HG03108 (cell line): Measurements from ENCODE around the gene DPCD.
A peak's percentile ranks its signal among the peaks of the same experiment; 100 is the strongest.

ENCODE experiments used
- ATAC-seq: cut with Tn5 transposase; IDR thresholded peaks from one replicate; pipeline ENCODE4 v1.9.1; 2021; ENCODE audit warnings: moderate library complexity; ENCODE audit not compliant: unreplicated experiment

DPCD gene

DNA sequence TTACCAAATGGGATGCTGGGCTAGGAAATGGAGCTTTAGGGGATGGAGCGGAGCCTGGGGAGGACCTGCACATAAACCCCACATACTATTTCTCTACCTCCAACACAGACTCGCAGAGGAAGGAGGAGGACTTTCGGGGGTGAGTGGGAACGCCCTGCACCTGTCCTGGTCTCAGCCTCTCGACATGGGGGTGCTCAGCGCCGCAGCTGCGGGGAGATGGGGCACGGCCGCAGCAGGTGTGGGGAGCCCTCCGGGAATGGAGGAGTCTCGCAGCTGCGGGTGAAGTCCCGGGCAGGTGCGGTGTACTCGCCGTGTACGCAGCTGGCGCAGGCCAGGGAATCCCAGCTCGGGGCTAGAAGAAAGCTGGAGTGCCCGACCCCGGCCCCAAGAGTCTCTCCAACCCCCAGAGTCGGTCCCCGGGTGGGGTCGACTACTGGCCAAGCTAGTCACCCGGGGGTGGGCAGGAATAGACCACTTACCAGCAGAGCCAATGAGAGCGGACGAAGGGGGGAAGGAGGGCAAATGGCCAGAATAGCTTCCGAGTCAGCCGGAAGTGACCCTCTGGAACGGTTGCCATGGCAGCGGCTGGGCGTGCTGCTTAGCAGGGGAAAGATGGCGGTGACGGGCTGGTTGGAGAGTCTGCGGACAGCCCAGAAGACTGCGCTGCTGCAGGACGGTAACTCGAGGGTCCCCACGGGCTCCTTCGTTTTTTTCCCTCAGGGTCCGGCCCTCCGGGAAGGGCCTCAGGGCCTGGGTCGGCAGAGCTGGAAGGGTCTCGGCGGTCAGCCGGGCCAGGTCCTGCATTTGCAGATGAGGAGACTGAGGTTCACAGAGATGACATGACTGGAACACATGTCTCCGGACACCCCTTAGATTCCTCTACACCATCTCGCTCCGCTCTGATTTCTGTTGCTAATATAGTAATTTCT, at the start of gene DPCD, which contains the start of gene POLL:
DPCD (plus strand) TSS at position 597 of the 929 bp plus-strand sequence; CDS start at position 613, 16 bp downstream.
POLL (minus strand) TSS at position 533 of the 929 bp plus-strand sequence. CDS start 897 bp downstream, outside the sequence.
- peak; percentile 96 for ATAC-seq

DNA sequence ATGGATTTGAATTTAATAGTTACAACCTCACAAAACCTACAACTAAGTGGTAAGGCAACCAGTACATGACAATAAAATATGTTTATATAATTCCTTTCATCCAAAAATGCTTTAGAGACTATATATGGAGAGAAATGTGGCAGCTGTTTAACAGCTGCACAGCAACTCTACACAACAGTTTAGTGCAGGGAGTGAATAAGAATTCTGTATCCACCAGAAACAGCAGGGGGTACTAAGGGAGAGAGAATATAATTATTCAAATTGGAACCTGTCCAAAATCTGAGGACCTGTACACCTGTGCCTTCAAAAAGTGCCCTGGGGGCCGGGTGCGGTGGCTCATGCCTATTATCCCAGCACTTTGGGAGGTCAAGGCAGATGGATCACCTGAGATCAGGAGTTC, 49.7 kb upstream of the DPCD start:
- no peak for ATAC-seq

DNA sequence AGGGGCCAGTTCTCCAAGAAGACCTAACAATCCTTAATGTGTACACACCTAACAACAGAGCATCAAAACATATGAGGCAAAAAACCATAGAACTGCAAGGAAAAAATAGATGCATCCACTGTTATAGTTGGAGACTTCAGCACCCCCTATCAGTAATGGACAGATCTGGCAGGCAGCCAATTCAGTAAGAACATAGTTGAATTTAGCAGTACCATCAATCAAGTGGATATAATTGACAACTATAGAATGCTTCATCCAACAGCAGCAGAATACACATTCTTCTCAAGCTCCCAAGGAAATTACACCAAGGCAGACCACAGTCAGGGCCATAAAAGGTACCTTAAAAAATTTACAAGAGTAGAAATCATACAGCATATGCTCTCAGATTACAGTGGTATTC, 42.2 kb upstream of the DPCD start:
- ATAC-seq = no peak

DNA sequence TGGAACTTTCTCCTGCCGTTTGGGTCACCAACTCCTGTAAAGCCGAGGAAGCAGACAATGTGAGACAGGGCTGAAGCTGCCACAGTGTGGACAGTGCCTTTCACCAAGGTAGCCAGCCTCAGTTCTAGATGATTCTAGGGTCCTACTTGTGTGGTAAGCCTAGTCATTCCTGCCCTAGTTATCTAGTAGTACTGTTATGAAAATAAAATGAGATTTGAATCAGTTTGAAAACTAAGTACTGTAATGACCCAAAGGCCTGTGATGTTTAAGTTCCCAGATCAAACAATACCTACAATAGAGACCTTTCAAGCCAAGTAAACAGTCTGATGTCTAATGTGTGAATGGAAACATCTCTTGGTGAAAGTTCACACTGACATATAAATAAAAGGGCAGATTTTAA, 37.2 kb upstream of the DPCD start:
- ATAC-seq = no peak

DNA sequence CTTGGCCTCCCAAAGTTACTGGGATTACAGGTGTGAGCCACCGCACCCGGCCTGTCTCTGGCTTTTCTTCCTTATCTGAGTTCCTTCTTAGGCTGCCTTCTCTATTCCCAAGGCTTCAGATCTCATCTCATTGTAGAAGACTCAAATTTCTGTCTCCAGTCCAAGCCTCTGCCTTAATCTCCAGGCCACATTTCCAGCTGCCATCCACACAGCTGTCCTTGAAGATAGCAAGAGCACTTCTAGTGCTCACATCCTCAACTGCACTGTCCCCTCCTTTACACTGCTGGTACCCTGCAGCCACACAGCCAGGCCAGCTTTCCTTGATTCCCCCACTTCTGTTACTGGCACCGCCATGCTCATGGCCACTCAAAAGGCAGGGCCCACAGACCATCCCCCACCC, 35.7 kb upstream of the DPCD start:
- ATAC-seq = no peak

DNA sequence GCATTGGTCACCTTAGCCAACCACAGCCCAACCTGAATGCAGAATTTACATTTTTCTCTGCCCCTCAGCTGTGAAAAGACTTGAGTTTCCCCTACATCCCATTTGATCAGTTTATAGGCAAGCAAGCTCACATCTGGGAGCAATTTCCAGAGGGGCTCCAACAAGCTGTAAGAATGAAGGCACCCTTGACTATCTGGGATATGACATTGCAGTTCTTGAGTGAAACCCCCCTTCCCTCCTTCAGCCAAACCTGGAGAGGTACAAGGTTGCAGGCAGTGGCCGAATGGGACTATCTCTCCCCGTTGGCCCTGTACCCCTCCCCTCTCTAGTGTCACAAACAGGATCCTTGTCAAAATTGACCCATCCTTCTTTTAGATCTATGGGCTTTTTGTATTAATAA, 30.6 kb upstream of the DPCD start:
- no peak for ATAC-seq

DNA sequence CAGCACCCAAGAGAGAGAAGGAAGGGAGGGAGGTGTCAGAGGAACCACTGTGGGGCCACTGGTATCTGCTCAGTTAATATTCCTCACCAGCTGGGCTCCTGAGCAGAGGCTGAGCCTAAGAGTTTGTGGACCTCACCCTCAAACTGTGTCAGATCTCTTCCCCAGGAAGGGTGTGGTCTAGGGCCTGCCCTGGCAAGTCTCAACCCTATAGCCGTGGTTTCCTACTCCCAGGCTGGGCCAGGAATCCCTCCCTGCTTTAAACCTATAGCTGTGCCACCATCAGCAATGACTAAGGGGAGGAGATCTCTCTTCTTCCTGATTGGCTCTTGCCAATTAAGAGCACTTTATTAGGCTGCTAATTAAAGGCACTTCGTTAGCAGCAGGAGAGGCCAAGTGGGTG, 29.9 kb upstream of the DPCD start:
- ATAC-seq = no peak

DNA sequence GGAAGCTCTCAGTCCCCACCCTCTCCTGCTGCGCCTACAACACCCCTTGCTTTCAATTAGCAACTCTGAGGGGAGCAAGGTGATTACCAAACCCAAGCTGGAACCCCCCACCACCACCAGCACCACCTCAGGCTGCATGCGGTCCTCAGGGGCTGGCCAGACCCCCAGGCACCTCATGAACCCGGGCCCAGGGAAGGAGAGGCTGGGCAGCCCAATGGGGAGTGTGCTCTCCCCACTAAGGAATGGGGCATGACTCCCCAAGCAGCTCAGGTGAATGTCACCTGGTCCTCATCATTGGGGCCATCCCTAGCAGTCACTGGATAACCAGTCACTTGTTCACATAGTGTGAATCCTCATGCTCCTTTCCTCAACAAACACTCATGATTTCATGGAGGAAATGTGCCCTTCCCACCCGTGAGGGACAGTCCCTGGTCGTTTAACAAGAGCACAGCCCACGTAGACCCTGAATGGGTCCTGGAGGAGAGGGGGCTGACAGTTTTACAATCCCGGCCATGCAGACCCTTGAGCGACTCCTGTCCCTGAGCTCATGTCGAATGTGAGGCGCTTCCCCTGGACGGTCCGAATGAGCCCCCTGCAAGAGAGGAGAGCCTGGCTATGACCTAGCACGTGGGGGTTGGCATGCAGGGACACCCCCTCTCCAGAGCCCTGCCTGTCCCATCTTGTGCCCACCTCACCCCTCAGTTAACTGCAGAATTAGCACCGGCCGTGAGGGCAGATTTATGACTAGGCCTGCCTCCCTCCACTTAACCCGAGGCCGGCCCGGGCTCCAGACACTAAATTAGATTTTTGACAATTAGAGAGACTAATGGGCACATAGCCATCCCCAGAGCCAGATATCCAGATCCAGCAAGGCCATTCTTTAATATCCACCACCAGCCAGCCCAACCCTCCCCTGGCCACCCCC, 29.2 kb upstream of the DPCD start:
- ATAC-seq = no peak

DNA sequence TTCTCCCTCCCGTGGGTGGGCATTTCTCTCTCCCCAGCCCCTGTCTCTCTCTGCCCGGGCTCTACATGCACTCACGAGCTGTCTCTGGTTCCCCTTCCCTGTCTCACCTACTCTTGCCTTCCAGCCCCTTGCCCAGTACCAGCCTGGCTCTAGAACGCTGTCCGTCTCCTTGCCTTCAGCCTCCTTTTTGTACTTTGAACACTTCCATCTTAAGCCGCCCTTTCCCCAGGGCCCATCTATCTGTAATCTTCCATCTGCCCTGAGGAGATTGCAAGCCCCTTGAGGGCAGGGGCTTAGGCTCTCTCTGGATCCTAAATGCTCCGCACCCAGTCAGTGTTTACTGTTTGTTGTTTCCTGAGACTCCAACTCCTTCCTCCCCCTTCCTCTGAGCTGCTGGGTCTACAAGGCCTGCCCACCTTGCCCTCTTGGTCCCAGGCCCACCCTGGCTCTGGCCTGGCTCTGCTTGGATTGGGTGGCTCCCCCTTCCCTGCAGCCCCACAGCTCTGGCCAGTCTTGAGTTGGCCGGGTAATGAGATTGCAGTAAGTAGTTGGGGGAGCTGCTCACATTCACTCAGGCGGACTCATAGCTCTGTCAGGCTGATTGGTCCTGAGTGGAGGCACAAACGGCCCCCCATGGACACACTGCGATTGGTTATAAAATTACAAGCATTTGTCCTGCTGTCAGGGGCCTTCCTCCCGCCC, 28.4 kb upstream of the DPCD start:
- ATAC-seq = no peak

DNA sequence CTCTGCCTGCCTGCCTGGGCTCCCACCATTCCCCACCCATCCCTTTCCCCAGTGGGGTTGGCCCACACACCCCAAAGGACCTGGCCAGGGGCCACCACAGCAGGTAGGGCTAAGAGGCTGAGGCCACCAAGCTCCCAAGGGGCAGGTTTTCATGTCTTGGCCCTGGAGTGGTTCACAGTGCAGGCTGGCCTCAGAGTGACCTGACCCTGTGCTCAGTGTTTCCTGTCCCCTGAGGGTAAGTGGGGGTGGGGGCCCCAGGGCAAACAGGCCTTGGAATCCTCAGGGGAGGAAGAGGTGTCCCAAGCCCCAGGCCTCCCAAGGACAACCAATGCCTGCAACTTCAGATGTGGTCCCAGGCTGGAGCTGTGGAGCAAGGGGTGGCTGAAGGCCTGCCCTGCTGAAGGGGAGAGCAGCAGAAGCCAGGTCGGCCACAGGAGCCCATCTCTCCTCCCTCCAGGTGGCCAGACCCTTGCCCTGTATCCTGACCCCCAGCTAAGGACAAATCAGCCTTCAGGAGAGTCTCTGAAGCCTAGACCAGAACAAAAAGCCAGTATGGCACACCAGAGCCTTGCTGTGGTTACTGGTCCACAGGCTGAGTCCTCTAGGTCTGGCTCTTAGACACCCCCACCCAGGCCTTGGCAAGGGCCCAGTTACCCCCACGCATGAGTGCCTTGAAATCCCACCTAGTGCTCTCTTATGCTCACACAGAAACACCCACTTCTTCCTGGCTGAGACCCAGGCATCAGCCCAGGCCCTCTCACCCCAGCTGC, 27.6 kb upstream of the DPCD start:
- no peak for ATAC-seq

DNA sequence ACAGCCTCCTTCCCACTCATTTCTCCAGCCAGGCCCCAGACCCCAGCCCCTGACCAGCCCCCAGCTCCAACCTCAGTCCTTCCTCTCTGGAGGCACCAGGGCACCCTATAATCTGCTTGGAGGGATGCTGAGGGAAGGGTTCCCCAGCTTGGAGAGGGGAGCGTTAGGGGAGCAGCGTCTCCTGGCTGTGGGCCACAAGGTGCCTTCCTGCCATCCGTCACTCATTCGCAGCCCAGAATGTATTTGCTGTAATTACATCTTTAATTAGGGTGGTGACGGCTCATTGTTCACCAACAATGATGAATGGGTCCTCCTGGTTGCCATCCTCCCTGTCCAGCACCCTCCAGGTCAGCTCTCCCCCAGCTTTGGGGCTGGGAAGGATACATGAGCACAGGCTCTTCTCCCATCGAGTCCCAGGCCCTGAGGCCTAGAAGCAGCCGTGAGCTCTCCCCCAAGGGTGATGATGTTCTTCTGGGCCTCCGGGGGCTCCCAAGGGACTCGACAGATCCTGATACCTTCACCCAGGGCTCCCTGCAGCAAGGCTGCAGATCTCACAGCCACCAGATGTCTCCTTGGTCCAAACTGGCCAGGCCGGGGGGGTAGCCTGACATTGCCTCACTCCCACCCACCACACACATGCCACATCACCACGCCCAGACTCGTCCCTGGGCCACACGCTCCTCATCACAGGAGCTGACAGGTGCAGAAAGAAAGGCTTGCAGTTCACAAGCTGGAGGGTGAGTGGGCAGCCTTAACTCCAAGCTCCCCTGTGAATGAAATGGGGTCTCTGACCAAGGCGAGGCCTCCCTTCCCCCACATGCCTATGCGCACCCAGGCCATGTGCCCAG, 26.8 kb upstream of the DPCD start:
- no peak for ATAC-seq

DNA sequence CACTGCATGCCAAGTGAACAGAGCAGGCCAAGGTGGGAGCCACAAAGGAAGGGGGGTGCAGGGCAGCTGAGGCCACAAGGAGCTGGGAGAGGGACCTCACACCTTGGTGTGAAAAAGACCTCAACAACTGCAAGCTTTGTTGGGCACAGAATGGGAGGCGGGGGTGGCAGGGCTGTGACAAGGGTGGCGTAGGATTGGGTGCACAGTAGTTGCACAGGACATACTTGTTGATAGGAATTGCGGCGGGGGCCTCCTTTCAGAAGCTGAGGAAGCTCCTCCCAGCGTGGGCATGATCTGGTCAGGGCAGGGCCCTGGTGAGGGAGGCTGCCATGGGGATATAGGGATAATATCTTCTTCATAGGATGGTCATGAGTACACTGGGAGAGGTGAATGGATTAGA, 25.9 kb upstream of the DPCD start:
- no peak for ATAC-seq

DNA sequence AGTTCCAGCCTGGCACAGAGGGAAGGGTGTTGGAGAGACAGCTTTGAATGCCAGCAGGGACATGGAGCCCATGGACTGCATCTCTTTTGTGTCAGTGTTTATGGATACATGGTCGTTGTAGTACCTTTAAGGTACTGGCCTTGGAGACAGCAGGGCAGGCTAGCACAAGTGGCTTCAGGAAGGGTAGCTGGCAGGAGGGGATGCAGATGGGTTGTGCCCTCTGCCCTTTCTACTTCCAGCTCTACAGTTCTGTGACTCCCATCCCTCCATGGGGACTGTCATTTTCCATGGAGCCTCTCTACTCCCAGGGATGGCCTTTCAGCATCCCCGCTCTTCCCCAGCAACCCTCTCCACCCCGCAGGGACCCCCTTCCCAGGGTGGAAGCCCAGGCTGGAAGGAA, 25.1 kb upstream of the DPCD start:
- ATAC-seq = no peak

DNA sequence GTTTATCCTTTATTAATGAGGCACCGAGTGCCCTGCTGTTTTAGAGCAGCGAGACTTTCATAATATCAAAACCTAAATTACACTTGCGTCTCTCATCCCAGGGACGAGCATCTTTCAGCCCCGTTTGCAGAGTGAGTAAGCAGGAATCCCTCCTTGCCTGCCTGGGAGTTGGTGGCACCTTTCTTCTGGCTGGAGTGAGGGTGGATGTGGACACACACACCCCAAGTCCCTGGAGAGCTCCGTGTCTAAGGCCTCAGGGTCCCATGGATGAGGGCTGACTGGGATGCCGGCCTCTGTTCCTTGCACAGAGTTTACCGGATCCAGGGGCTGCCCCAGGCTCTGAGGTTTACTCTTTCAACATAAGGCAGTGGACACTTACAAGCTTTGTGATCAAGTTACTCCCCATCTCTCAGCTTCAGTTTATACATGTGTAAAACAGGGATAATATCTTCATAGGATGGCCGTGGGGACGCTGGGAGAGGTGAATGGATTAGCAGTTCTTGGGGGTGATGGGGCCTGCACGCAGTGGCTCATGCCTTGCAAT, 24.6 kb upstream of the DPCD start:
- ATAC-seq = no peak

DNA sequence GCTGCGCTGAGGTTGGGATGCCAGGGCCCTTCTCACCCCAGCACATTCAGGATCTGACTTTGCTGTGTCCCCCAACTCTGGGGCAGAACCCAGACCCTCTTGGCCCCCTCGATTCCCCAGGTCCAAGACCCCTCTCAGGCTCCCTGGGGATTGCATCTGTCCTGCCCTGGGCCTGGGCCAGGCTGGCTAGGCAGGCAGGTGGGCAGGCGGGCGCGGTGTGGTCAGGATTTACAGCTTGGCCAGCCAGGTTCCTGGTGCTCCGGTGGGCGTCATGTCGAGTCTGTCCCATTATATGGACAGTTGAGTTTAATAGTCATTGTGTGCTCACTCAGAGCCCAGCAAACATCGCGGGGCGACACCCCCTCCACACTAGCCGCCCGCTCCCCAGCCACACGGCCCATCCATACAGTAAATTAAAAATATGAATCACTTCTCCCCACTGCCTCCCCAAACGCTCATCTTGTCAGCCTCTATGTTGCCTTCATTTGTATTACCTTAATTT, 23.6 kb upstream of the DPCD start:
- ATAC-seq = no peak

DNA sequence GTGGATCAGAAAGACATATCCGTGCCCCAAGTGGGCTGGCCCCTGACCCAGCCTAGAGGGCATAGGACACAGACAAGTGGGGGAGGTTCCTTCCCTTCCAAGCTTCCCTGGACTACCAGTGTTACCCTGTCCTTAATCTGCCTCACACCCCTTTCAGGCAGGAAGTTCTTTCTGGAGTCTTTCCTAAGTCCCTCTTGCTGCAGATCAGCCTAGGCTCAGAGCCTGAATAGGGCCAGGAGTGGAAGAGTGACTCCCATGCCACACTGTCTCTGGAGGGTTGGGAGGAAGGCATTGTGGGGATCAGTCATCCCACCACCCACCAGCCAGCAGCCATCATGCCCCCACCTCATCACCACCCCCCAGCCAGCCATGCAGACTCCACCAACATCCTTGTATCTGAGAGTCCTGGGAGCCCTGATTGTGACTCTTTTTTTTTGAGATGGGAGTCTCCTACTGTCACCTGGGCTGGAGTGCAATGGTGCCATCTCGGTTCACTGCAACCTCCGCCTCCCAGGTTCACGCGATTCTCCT, 22.7 kb upstream of the DPCD start:
- no peak for ATAC-seq

DNA sequence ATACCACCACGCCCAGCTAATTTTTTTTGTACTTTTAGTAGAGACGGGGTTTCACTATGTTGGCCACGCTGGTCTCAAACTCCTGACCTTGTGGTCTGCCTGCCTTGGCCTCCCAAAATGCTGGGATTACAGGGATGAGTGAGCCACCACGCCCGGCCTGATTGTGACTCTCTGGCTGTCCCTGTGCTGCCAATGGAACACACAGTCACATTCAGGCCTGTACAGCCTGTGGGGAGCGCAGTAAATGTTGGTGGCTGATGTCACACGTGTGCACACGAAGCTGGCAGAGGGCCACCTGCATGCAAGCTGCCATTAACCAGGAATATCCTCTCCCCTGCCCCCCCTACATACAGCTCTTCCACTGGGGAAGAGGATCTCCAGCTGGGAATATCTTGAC, 22.2 kb upstream of the DPCD start:
- no peak for ATAC-seq

DNA sequence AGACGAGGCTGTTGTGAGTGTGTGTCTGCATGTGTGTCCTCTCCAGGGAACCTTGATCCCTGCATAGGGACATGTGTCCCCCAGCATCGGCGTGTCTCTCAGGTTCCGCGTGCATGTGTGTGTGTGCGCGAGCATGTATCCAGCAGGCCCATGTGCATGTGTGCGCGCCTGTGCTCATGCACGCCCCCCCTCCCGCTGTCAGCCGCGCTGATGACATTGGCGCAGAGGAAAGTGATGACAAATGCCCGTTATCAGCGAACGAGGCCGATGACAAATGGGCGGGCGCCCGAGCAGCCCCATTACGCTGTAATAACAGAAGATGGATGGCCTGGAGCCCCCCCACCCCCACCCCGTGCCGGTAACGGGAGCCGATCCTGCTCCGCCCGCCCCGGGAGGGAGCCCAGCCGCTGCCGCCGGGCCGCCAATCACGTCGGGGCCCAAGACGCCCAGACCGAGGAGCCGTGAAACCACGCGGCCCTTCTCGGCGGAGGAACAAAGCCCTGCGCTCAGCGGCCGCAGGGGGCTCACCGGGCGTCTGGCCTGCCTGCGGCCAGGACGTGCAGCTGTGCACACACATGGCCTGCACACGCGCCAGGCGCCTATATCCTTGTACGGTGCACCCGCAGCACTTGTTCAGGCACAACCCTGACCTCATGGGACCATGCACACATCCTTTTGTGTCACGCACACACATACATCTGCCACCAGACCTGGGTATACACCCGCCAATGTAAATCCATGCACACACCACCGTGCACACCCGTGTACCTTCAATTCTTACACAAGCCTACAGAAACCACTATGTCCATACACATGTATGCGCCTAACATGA, 21.6 kb upstream of the DPCD start:
- no peak for ATAC-seq
